OCI-LY1 (cell line): Measurements from ENCODE around the gene OARD1.

Experiments
- H2AFZ ChIP-seq: fragments of 200-600 bp; sonication (generic), shearing (Covaris generic); 2 replicates; pipeline ENCODE4 v1.6.0; 2014; ENCODE audit warnings: antibody characterized with exemption, mild to moderate bottlenecking, low read length
- H3F3A ChIP-seq: fragments of 200-600 bp; sonication (generic), shearing (Covaris generic); 2 replicates; pipeline ENCODE4 v1.6.0; 2014; ENCODE audit warnings: mild to moderate bottlenecking, antibody characterized with exemption, low read length, moderate library complexity; ENCODE audit not compliant: insufficient read depth
- H3K27ac ChIP-seq: fragments of 200-600 bp; sonication (generic); 2 replicates; pipeline ENCODE4 v1.5.1; 2014; ENCODE audit warnings: low read length, mixed run types, mild to moderate bottlenecking, low read depth; ENCODE audit not compliant: poor library complexity, severe bottlenecking
- H3K27me3 ChIP-seq: fragments of 200-600 bp; sonication (generic); 2 replicates; pipeline ENCODE4 v1.6.0; 2014; ENCODE audit warnings: antibody characterized with exemption, mild to moderate bottlenecking, low read length, moderate library complexity; ENCODE audit not compliant: insufficient read depth
- H3K36me3 ChIP-seq: fragments of 200-600 bp; sonication (generic); 2 replicates; pipeline ENCODE4 v1.6.1; 2014; ENCODE audit warnings: mild to moderate bottlenecking, antibody characterized with exemption, low read length, moderate library complexity, mixed read lengths; ENCODE audit not compliant: insufficient read depth
- H3K4me1 ChIP-seq: fragments of 200-600 bp; sonication (generic); 2 replicates; pipeline ENCODE4 v1.5.1; 2014; ENCODE audit warnings: mild to moderate bottlenecking, low read length, moderate library complexity; ENCODE audit not compliant: insufficient read depth, severe bottlenecking
- H3K4me2 ChIP-seq: fragments of 200-600 bp; sonication (generic), shearing (Covaris generic); 2 replicates; pipeline ENCODE4 v1.6.1; 2014; ENCODE audit warnings: low read length
- H3K4me3 ChIP-seq: fragments of 200-600 bp; sonication (generic); 2 replicates; pipeline ENCODE4 v1.5.1; 2014; ENCODE audit warnings: low read length, low read depth, mild to moderate bottlenecking, mixed read lengths; ENCODE audit not compliant: poor library complexity, severe bottlenecking
- H3K79me2 ChIP-seq: fragments of 200-600 bp; shearing (Covaris generic); 2 replicates; pipeline ENCODE4 v1.6.1; 2016; ENCODE audit warnings: mixed run types, low read length, mixed read lengths; ENCODE audit not compliant: insufficient read depth
- H3K9ac ChIP-seq: fragments of 200-600 bp; sonication (generic), shearing (Covaris generic); 2 replicates; pipeline ENCODE4 v1.6.1; 2014; ENCODE audit warnings: mild to moderate bottlenecking, low read length, mixed read lengths
- H3K9me2 ChIP-seq: fragments of 200-600 bp; sonication (generic), shearing (Covaris generic); 2 replicates; pipeline ENCODE4 v1.6.1; 2014; ENCODE audit warnings: low read depth, mild to moderate bottlenecking, low read length, mixed read lengths
- H3K9me3 ChIP-seq: fragments of 200-600 bp; shearing (Covaris generic); 2 replicates; pipeline ENCODE4 v1.6.1; 2014; ENCODE audit warnings: low read length, mixed read lengths
- H4K20me1 ChIP-seq: fragments of 200-600 bp; sonication (generic), shearing (Covaris generic); 2 replicates; pipeline ENCODE4 v1.6.0; 2016; ENCODE audit warnings: mild to moderate bottlenecking, low read length; ENCODE audit not compliant: insufficient read depth
- EZH2 ChIP-seq: fragments of 200-600 bp; sonication (generic), shearing (Covaris generic); IDR thresholded peaks from 2 replicates; pipeline ENCODE4 v1.8.0; 2017; ENCODE audit warnings: borderline replicate concordance, mixed run types, mild to moderate bottlenecking, antibody characterized with exemption, low read length, moderate library complexity, mixed read lengths
- TF ChIP-seq, protein P1 (sequence below): fragments of 200-600 bp; sonication (generic), shearing (Covaris generic); IDR thresholded peaks from 2 replicates; pipeline ENCODE4 v1.5.1; 2017; ENCODE audit warnings: mild to moderate bottlenecking, antibody characterized with exemption, low read length, moderate library complexity, mixed read lengths

Gene OARD1

DNA sequence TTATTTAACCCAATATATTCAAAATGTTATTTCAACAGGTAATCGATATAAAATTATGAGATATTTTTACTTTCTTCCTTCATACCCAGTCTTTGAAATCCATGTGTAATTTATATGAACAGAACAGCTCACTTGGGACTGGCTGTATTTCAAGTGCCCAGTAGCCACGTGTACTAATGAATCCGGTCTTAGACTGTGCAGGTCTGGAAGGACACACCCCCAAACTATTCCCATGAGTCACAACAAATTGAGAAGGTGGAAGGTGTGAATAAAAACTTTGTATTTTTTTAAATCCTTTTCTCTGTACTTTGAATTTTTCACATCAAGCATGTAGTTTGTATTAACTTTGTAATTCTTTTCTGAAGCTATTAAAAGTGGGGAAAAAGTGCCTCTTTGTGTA is 36.0 kb downstream of the OARD1 start:
- H3K4me2 ChIP-seq: no peak overlapping the region
- no peaks in the 10 kb centered on the region for H4K20me1 ChIP-seq
- no peak overlapping the region for H3K4me3 ChIP-seq
- H3K36me3 ChIP-seq: no peaks in the 10 kb centered on the region
- H3K4me1 ChIP-seq: no peaks in the 10 kb centered on the region
- H3K27me3 ChIP-seq: no peaks in the 10 kb centered on the region
- no peak for TF ChIP-seq EZH2
- TF ChIP-seq, protein P1, sequence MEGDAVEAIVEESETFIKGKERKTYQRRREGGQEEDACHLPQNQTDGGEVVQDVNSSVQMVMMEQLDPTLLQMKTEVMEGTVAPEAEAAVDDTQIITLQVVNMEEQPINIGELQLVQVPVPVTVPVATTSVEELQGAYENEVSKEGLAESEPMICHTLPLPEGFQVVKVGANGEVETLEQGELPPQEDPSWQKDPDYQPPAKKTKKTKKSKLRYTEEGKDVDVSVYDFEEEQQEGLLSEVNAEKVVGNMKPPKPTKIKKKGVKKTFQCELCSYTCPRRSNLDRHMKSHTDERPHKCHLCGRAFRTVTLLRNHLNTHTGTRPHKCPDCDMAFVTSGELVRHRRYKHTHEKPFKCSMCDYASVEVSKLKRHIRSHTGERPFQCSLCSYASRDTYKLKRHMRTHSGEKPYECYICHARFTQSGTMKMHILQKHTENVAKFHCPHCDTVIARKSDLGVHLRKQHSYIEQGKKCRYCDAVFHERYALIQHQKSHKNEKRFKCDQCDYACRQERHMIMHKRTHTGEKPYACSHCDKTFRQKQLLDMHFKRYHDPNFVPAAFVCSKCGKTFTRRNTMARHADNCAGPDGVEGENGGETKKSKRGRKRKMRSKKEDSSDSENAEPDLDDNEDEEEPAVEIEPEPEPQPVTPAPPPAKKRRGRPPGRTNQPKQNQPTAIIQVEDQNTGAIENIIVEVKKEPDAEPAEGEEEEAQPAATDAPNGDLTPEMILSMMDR: no peak
- H3K9me3 ChIP-seq: no peaks in the 10 kb centered on the region
- no peaks in the 10 kb centered on the region for H3K9me2 ChIP-seq
- no peak overlapping the region for H3K27ac ChIP-seq
- no peak overlapping the region for H2AFZ ChIP-seq
- H3F3A ChIP-seq: no peaks in the 10 kb centered on the region
- H3K79me2 ChIP-seq: no peaks in the 10 kb centered on the region
- H3K9ac ChIP-seq: no peak overlapping the region

DNA sequence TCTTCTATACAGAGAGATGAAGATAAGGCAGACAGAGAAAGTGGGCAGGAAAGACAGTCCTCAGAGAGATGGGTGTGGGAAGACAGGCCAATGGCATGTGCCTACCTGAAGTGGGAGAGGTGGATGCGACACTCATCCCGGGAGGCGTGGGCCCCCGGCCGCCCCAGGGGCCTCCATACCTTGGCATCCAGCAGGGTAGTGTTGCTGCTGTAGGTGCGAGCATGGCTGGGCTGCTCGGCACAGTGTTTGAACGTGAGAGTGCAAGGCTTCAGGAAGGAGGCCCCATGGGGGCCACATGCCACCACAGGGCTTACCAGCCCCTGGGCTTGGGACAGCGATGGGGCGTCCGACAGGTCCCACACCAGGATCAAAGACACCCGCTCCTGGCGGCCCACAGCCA is 38.4 kb downstream of the OARD1 start:
- Histone ChIP-seq H3K4me3 (no peak overlapping the region), H3K9ac (no peak overlapping the region), H3K9me3 (no peaks in the 10 kb centered on the region), H2AFZ (no peak overlapping the region), H3K27ac (no peak overlapping the region), H3K79me2 (no peaks in the 10 kb centered on the region), H3K4me2 (no peak overlapping the region), H3F3A (no peaks in the 10 kb centered on the region), H3K36me3 (no peaks in the 10 kb centered on the region), H4K20me1 (no peaks in the 10 kb centered on the region), H3K9me2 (no peaks in the 10 kb centered on the region), H3K4me1 (peaks cover 2% of the 10 kb centered on the region), H3K27me3 (no peaks in the 10 kb centered on the region; the same call in 1 of the 2 replicates)
- TF ChIP-seq, protein P1: no peak
- TF ChIP-seq EZH2: no peak

DNA sequence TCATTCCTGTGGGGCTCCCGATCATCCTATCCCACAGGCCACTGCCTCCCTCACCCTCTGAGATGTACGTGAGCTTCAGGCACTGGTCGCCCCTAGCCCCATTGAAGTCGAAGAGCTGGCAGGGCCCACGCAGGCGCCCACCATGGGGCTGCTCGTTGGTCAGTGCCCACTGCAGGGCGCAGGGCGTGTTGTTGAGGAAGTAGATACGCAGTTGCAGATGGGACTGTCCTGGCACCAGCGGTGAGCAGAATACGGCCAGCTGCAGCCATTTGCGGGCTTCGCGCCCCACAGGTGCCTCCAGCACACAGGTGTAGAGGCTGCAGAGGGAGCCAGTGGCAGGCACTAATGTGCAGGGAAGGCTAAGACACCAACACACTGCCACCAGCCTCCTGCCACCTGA is 39.3 kb downstream of the OARD1 start:
- H3K79me2 ChIP-seq: no peaks in the 10 kb centered on the region
- H2AFZ ChIP-seq: no peak overlapping the region
- no peak overlapping the region for H3K4me2 ChIP-seq
- H3K4me3 ChIP-seq: no peak overlapping the region
- TF ChIP-seq, protein P1: no peak
- H3K9me3 ChIP-seq: no peaks in the 10 kb centered on the region
- no peaks in the 10 kb centered on the region for H3F3A ChIP-seq
- H3K27ac ChIP-seq: no peak overlapping the region
- peaks cover 11% of the 10 kb centered on the region for H3K4me1 ChIP-seq
- H4K20me1 ChIP-seq: no peaks in the 10 kb centered on the region
- no peaks in the 10 kb centered on the region for H3K9me2 ChIP-seq
- no peaks in the 10 kb centered on the region; the same call in 1 of the 2 replicates for H3K27me3 ChIP-seq
- H3K9ac ChIP-seq: no peak overlapping the region
- H3K36me3 ChIP-seq: no peaks in the 10 kb centered on the region
